Kidney epithelial cell (primary cell): ENCODE measurements around the gene COMMD1. TPM values are rescaled to one million over a fixed set of nuclear protein-coding genes. Genes with fewer than 3 reads are reported as not detected.
"Not testable (repeated sequence)": the region's sequence is repeated elsewhere in the genome, so short reads cannot be mapped to it uniquely, and the experiment has no call there.

Source experiments
- DNase-seq: peaks from one replicate; pipeline ENCODE4 v3.0.0-alpha.2; 2010; ENCODE audit warnings: low read depth
- H3K27me3 ChIP-seq: 2 replicates; pipeline ENCODE4 v1.6.0; 2011; ENCODE audit warnings: low read length; ENCODE audit not compliant: control insufficient read depth, insufficient read depth
- H3K36me3 ChIP-seq: 2 replicates; pipeline ENCODE4 v1.5.1; 2011; ENCODE audit warnings: low read length; ENCODE audit not compliant: control insufficient read depth, insufficient read depth
- H3K4me3 ChIP-seq: 2 replicates; pipeline ENCODE4 v1.5.1; 2011; ENCODE audit warnings: low read depth, mild to moderate bottlenecking, control low read depth, low read length
- total RNA-seq: library from RNA; depleted of rRNA; stranded (reverse); fragments of >200 nt; gene quantifications from 2 replicates; pipeline ENCODE4 v1.2.3, GENCODE V29; 2015
- TF ChIP-seq, protein P1 (sequence below): IDR thresholded peaks from 2 replicates; pipeline ENCODE4 v1.5.1; 2011; ENCODE audit warnings: mild to moderate bottlenecking, moderate library complexity, low read length, control low read depth, inconsistent platforms; ENCODE audit not compliant: insufficient read depth, poor library complexity, severe bottlenecking

Gene COMMD1
- total RNA-seq, 1 donor from 2014 or later, result 44.1 TPM

GRCh38 chr2:62143696-62144095, 238.2 kb downstream of the COMMD1 start:
- DNase-seq, result no peak
- Histone ChIP-seq H3K27me3 (no peaks in the 10 kb centered on the region), H3K4me3 (no peak overlapping the region), H3K36me3 (no peaks in the 10 kb centered on the region)
- TF ChIP-seq, protein P1, sequence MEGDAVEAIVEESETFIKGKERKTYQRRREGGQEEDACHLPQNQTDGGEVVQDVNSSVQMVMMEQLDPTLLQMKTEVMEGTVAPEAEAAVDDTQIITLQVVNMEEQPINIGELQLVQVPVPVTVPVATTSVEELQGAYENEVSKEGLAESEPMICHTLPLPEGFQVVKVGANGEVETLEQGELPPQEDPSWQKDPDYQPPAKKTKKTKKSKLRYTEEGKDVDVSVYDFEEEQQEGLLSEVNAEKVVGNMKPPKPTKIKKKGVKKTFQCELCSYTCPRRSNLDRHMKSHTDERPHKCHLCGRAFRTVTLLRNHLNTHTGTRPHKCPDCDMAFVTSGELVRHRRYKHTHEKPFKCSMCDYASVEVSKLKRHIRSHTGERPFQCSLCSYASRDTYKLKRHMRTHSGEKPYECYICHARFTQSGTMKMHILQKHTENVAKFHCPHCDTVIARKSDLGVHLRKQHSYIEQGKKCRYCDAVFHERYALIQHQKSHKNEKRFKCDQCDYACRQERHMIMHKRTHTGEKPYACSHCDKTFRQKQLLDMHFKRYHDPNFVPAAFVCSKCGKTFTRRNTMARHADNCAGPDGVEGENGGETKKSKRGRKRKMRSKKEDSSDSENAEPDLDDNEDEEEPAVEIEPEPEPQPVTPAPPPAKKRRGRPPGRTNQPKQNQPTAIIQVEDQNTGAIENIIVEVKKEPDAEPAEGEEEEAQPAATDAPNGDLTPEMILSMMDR, result no peak

- TF ChIP-seq, protein P1, result no peak
- DNase-seq, result no peak
- Histone ChIP-seq H3K27me3 (no peaks in the 10 kb centered on the region), H3K4me3 (no peak overlapping the region), H3K36me3 (no peaks in the 10 kb centered on the region)
Measured at GRCh38 chr2:62144689-62145477, 239.4 kb downstream of the COMMD1 start.

DNA sequence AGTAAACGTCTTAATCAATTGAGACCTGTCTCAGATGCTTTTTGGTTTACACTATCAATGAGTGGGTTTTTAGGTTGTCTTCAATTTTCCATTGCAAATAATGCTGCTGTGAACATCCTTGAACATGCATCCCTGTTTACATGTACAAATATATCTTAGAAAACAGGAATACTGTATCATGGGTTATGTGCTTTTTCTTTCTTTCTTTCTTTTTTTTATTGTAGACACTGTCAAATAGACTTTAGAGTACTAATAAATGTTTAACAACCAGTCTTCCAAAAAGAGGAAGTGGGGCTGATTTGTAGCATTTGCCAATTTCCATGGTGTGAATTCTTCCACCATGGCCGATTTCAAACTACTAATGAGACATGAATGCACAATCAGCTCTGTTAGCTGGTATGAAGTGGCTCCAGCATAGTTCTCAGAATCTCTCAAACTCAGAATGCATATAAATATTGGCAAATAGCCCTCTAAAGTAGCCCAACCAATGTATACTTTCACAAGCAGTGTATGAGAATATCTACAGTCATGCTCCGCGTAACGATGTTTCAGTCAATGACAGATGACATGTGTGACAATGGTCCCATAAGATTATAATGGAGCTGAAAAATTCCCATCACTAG, 240.1 kb downstream of the COMMD1 start:
- DNase-seq, result no peak
- TF ChIP-seq, protein P1, result no peak
- no peaks in the 10 kb centered on the region for H3K36me3 ChIP-seq
- H3K27me3 ChIP-seq, result no peaks in the 10 kb centered on the region
- H3K4me3 ChIP-seq, result no peak overlapping the region

- H3K27me3 ChIP-seq, DNase-seq, H3K4me3 ChIP-seq, H3K36me3 ChIP-seq: not testable (repeated sequence)
Measured at GRCh38 chr2:62146790-62147189, 241.3 kb downstream of the COMMD1 start.

DNA sequence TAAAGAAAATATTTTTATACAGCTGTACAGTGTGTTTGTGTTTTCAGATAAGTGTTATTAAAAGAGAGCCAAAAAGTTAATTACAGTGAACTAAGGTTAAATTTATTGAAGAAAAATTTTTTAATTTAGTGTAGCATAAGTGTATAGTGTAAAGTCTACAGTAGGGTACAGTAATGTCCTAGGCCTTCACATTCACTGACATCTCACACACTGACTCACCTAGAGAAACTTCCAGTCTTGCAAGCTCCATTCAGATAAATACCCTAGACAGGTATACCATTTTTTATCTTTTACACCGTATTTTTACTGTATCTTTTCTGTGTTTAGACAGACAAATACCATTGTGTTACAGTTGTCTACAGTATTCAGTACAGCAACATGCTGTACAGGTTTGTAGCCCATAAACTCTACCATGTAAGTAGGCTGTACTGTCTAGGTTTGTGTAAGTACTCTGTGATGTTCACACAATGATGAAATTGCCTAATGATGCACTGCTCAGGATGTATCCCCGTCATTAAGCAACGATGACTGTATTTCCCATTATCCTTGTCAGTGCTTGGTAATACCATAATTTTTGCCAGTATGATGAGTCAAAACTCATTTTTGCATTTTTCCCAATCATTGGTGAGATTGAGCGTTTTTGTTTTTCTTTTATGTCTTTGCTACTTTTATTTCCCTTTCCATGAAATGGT, 242.3 kb downstream of the COMMD1 start:
- TF ChIP-seq, protein P1, result no peak
- H3K27me3 ChIP-seq, result no peaks in the 10 kb centered on the region
- H3K36me3 ChIP-seq, result no peaks in the 10 kb centered on the region
- no peak for DNase-seq
- no peak overlapping the region for H3K4me3 ChIP-seq

GRCh38 chr2:62149708-62150107, 244.2 kb downstream of the COMMD1 start:
- H3K4me3 ChIP-seq, result no peak overlapping the region
- peak; percentile 51 for DNase-seq
- H3K36me3 ChIP-seq, result no peaks in the 10 kb centered on the region
- TF ChIP-seq, protein P1, result no peak
- no peaks in the 10 kb centered on the region for H3K27me3 ChIP-seq
